HG03558 (cell line): ENCODE results near the gene LILRA1.
A peak's percentile ranks its signal among the peaks of the same experiment; 100 is the strongest.
"Not testable (repeated sequence)": the region's sequence is repeated elsewhere in the genome, so short reads cannot be mapped to it uniquely, and the experiment has no call there.

Experiments
- ATAC-seq: cut with Tn5 transposase; IDR thresholded peaks from one replicate; pipeline ENCODE4 v1.9.1; 2021; ENCODE audit warnings: moderate number of reproducible peaks; ENCODE audit not compliant: unreplicated experiment; ENCODE audit errors: extremely low read depth

LILRA1 gene

DNA sequence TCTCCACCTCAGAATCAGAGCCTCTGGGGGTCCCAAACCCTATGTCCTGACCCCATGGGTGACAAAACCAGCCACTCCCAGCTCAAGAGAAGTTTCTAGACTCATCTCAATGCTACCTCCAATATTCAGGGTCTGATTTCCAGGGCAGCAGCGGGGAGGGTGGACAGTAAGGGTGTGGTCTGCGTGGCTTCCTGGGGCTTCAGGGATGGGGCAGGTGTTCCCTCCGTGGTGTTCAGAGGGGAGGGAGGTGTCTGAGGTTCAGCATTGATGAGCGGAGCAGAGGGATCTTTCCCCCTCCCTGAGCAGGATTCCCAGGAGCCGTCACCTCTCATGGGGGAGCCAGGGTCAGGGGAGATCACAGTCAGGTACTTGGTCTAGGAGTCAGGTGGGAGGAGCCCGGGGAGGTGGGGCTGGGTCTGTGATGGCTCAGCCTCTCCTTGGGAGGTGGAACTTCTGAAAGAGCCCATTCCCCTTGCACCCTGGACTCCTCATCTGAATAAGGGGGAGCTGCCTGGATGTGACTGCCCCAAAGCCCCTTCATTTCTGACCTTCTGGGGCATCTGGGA, 16.9 kb upstream of the LILRA1 start:
- ATAC-seq = no peak

- no peak for ATAC-seq
Measured at GRCh38 chr19:54577334-54577733, 16.1 kb upstream of the LILRA1 start.

- not testable (repeated sequence) for ATAC-seq
Measured at GRCh38 chr19:54578268-54578667, 15.2 kb upstream of the LILRA1 start.

DNA sequence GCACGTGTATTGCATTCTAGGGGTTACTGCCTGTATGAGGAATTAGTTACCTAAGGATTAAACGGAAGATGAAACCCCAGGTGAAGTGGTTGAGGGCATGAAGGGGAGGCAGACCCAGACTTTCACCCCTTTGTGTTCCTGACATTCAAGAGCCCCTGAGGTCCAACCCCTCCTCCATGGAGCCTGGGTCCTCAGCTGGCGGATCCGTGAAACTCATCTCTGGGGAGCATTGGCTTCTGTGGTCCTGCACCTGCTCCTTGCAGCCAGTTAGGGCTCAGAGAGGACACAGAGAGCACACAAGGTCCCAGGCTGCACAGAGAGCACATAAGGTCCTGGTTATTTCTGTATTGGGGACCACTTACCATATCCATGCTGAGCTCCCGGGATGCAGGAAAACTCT, 7.0 kb upstream of the LILRA1 start:
- no peak for ATAC-seq

DNA sequence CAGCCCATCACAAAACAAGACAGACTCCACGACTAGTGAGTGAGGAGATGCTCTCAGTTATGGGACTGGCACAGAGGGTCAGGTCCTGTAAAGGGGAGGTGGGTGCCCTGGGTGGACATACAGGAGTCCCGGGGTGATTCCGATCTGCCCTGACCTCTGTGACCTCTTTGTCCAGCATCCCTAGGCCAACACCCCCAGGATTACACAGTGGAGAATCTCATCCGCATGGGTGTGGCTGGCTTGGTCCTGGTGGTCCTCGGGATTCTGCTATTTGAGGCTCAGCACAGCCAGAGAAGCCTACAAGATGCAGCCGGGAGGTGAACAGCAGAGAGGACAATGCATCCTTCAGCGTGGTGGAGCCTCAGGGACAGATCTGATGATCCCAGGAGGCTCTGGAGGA, 6.4 kb upstream of the LILRA1 start:
- ATAC-seq = no peak

DNA sequence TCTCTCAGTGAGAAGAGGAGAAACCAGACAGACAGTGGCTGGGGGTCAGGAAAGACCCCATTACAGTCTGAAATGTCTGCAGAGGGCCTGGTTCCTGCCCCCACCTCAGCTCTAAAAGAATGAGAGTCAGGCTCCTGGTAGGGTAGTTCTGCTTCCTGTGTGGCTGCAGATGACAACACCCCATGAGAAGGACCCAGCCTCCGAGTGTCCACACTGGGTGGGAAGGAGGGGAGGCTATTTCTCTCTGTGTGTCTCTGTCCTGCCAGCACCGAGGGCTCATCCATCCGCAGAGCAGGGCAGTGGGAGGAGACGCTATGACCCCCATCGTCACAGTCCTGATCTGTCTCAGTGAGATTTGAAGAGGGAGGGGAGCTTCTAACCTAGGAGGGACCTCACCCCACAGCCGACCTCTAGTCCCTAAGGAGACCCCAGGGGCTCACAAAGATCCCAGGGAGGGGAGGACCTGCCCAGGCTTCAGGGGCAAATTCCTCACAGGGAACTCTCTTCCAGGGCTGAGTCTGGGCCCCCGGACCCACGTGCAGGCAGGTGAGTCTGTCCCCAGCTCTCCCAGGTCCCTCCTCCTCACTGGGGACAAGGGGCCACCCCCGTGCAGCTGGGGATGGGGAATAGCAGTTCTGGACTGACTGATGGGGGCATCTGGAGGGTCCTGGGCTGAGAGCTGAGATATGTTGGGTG, 647 bp downstream of the LILRA1 start:
- ATAC-seq = not testable (repeated sequence)

DNA sequence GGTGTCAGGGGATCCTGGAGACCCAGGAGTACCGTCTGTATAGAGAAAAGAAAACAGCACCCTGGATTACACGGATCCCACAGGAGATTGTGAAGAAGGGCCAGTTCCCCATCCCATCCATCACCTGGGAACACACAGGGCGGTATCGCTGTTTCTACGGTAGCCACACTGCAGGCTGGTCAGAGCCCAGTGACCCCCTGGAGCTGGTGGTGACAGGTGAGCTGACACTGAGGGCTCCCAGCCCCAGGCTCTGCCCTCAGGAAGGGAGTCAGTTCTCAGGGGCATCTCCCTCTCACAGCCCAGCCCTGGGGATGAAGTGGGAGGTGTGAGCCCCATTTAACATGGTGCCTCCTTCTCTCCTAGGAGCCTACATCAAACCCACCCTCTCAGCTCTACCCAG, 1.3 kb downstream of the LILRA1 start:
- no peak for ATAC-seq

- ATAC-seq = not testable (repeated sequence)
Measured at GRCh38 chr19:54595680-54596436, 2.4 kb downstream of the LILRA1 start.

- ATAC-seq = no peak
Measured at GRCh38 chr19:54600212-54600611, 6.8 kb downstream of the LILRA1 start.

- ATAC-seq = no peak
Measured at GRCh38 chr19:54606230-54606629, 12.8 kb downstream of the LILRA1 start.

DNA sequence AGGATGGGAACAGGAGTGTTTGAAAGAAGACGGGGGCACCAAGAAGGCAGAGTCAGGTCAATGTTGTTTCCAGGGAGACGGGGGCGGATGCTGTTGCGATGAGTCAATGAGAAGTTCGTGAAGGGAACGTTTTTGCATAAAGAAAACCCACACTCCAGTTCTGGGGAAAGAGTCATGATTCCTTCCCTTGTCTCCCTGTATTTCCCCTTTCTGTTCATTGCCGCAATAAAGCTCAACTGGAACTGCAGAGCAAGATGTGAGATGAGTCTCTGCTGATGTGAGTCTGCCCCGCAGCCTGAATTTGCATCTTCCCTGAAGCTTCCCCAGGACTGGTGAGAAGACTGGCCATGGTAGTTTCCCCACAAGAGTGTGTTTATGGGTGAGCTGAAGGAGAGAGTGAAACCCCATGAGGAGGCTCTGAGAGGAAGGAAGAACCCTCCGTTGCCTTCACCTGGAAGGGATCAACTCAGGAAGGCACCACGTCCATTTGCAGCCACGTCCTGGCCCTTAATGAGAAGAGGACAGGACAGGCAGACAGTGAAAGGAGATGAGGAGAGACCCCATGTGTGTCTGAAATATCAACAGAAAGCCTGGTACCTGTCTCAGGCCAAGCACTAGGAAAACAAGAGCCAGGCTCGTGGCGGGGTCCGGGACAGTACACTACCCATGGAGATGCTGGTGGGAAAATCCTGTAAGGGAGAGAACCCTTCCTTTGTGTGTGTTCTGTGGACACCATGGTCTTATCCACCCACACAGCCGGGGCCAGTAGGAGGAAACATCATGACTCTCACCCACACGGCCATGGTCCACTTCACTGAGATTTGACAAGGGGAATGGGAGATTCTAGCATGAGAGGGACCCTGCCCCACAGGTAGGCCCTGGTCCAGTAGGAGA, 13.7 kb downstream of the LILRA1 start:
- peak; percentile 44 for ATAC-seq

GRCh38 chr19:54607785-54608150, 14.3 kb downstream of the LILRA1 start:
- no peak for ATAC-seq

DNA sequence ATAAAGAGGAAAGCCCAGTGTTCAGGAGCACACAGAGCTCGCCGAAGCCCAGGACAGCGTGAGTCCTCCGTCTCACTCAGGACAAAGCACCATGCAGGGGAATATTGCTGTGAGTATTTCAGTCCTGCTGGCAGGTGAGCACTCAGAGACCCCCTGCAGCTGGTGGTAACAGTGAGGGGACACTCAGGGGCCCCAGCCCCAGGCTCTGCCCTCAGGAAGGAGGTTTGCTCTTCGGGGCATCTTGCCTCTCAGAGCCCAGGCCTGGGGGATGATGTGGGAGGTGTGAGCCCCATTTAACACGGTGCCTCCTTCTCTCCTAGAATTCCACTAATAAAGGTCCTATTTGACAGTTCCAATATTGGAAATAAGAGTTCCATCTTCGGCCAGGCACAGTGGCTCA, 14.8 kb downstream of the LILRA1 start:
- ATAC-seq = no peak

- no peak for ATAC-seq
Measured at GRCh38 chr19:54608792-54609191, 15.4 kb downstream of the LILRA1 start.

GRCh38 chr19:54609356-54609791, 15.9 kb downstream of the LILRA1 start:
- ATAC-seq = no peak

GRCh38 chr19:54612428-54612827, 19.0 kb downstream of the LILRA1 start:
- no peak for ATAC-seq

DNA sequence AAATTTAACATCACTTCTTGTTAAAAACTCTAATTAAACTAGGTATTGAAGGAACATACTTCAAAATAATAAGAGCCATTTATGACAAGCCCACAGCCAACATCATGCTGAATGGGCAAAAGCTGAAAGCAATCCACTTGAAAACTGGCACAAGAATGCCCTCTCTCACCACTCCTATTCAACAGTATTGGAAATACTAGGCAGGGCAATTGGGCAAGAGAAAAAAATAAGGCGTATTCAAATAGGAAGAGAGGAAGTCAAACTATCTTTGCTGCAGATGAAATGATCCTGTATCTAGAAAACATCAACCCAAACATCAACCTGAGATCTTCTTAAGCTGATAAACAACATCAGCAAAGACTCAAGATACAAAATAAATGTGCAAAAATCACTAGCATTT, 21.3 kb downstream of the LILRA1 start:
- no peak for ATAC-seq

DNA sequence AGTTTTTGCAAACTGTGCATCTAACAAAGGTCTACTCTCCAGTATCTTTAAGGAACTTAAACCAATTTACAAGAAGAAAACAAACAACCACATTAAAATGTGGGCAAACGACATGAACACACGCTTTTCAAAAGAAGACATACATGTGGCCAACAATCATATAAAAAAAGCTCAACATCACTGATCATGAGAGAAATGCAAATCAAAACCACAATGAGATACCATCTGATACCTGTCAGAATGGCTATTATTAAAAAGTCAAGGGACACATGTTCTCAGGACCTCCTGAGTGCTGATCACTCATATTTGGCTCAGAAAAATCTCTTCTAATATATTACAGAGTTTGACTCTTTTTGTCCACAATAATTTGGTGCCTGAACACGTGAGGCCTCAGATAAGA, 22.6 kb downstream of the LILRA1 start:
- ATAC-seq = no peak

DNA sequence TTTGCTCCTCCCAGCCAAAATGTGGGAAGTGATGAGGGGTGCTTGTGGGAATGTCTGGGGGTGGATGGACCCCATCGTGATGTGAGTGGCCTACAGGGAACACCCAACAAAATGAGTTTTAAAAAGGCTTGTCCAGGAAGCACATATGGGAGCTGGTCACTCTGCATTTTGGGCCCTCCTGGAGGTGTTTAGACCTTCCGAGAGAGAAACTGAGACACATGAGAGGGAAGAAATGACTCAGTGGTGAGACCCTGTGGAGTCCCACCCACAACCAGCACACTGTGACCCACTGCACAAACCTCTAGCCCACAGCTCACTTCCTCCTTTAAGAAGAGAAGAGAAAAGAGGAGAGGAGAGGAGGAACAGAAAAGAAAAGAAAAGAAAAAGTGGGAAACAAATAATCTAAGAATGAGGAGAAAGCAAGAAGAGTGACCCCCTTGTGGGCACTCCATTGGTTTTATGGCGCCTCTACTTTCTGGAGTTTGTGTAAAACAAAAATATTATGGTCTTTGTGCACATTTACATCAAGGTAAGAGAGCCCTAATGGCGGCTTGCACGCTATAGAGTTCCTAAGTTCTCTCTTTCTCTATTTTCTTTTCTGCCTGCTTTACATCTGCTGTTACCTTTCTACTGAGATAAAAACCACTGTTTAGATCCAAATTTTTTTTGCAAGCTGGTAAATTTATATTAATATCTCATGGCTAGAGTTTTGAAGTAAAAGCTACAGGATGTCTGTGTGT, 23.6 kb downstream of the LILRA1 start:
- ATAC-seq = peak; percentile 58

- no peak for ATAC-seq
Measured at GRCh38 chr19:54620464-54620863, 27.0 kb downstream of the LILRA1 start.
